ENCODE results near the gene CEP131. TPM values are rescaled to one million over a fixed set of nuclear protein-coding genes. Genes with fewer than 3 reads are reported as not detected.

CEP131 gene
- total and polyA plus RNA-seq, 7 donors, result 1.8 to 11.6 (median 5.0) TPM

- 82 to 89% methylated on average over 12 of the region's 12 CpGs for WGBS, 2 donors
- H3K36me3 ChIP-seq, result peaks cover 4 to 48% (median 23%) of the 10 kb centered on the region in 4 donors
These were observed 33.9 kb upstream of the CEP131 start for GRCh38 chr17:81256616-81257015.

GRCh38 chr17:81254955-81255717 lies 32.4 kb upstream of the CEP131 start:
- 16 to 52% methylated on average over 35 of the region's 35 CpGs for WGBS, 2 donors
- peak overlapping the region; percentile 36 to 85 (median 58) for H3K27ac ChIP-seq
- H3K9me3 ChIP-seq, result no peaks in the 10 kb centered on the region
- intact Hi-C loops (cut with DNase I), result loop anchor here (1.0 kb wide), 1 partner anchor 229 kb away; no protein-coding TSS in a partner anchor
- TF ChIP-seq EP300 (IDR thresholded peaks at IDR 0.05) (no peak), POLR2AphosphoS5 (IDR thresholded peaks at IDR 0.05) (peak in 1 of 4 donors; percentile 33), CTCF (IDR thresholded peaks at IDR 0.05) (peak; percentile 55 to 66 (median 58)), POLR2A (IDR thresholded peaks at IDR 0.05) (no peak)
- H3K27me3 ChIP-seq, result no peaks in the 10 kb centered on the region
- peaks cover 0 to 19% (median 18%) of the 10 kb centered on the region in 4 donors for H3K4me1 ChIP-seq
- peak; percentile 95 for DNase-seq
- peaks cover 4 to 46% (median 15%) of the 10 kb centered on the region in 4 donors for H3K36me3 ChIP-seq
- H3K4me3 ChIP-seq, result peak overlapping the region in 1 of 4 donors; percentile 15

More at GRCh38 chr17:81256616-81257015, 33.9 kb upstream of the CEP131 start:
- TF ChIP-seq CTCF (IDR thresholded peaks at IDR 0.05), result no peak
- TF ChIP-seq EP300 (IDR thresholded peaks at IDR 0.05), result no peak
- no peak for TF ChIP-seq POLR2AphosphoS5 (IDR thresholded peaks at IDR 0.05)
- no peak for TF ChIP-seq POLR2A (IDR thresholded peaks at IDR 0.05)
- H3K4me3 ChIP-seq, result no peak overlapping the region
- no peaks in the 10 kb centered on the region for H3K9me3 ChIP-seq
- intact Hi-C loops (cut with DNase I), result no loop called here
- DNase-seq, result no peak
- H3K27me3 ChIP-seq, result no peaks in the 10 kb centered on the region
- peaks cover 0 to 19% (median 18%) of the 10 kb centered on the region in 4 donors for H3K4me1 ChIP-seq
- peak overlapping the region in 1 of 4 donors; percentile 85 for H3K27ac ChIP-seq

- no peak overlapping the region for H3K4me3 ChIP-seq
- no peaks in the 10 kb centered on the region for H3K27me3 ChIP-seq
- peaks cover 0 to 37% (median 0%) of the 10 kb centered on the region in 4 donors for H3K36me3 ChIP-seq
- peak overlapping the region in 1 of 4 donors; percentile 85 for H3K27ac ChIP-seq
- no peak for DNase-seq
- peaks cover 0 to 19% (median 18%) of the 10 kb centered on the region in 4 donors for H3K4me1 ChIP-seq
- WGBS, 2 donors, result 64 to 68% methylated on average over 19 of the region's 19 CpGs
- no peak for TF ChIP-seq POLR2AphosphoS5 (IDR thresholded peaks at IDR 0.05)
- TF ChIP-seq CTCF (IDR thresholded peaks at IDR 0.05), result peak; percentile 87 to 94 (median 90)
- intact Hi-C loops (cut with DNase I), result loop anchor here (1.0 kb wide), 1 partner anchor 348 kb away; no protein-coding TSS in a partner anchor
- H3K9me3 ChIP-seq, result no peaks in the 10 kb centered on the region
These were observed 30.8 kb upstream of the CEP131 start for GRCh38 chr17:81253358-81254131.

GRCh38 chr17:81252987-81253329 lies 30.2 kb upstream of the CEP131 start:
- WGBS, 2 donors, result 56 to 85% methylated on average over 15 of the region's 15 CpGs
- Histone ChIP-seq H3K27me3 (no peaks in the 10 kb centered on the region), H3K4me3 (no peak overlapping the region), H3K4me1 (peaks cover 0 to 19% (median 18%) of the 10 kb centered on the region in 4 donors), H3K27ac (no peak overlapping the region), H3K9me3 (no peaks in the 10 kb centered on the region), H3K36me3 (peaks cover 0 to 35% (median 0%) of the 10 kb centered on the region in 4 donors)
- no peak for DNase-seq
- intact Hi-C loops (cut with DNase I), result loop anchor here (1.0 kb wide), 1 partner anchor 348 kb away; no protein-coding TSS in a partner anchor
- no peak for TF ChIP-seq EP300 (IDR thresholded peaks at IDR 0.05)
- TF ChIP-seq CTCF (IDR thresholded peaks at IDR 0.05), result no peak
- TF ChIP-seq POLR2A (IDR thresholded peaks at IDR 0.05), result no peak
- TF ChIP-seq POLR2AphosphoS5 (IDR thresholded peaks at IDR 0.05), result no peak

Measured in sigmoid colon (tissue), 7 donors.